Lower leg skin (tissue), 3 donors: ENCODE data around the gene NOS3.

Experiments used
- POLR2A ChIP-seq, 2 donors: fragments of 450-650 bp; IDR thresholded peaks; one replicate each; pipeline ENCODE4 v1.6.1; 2016 to 2017; ENCODE audit warnings: antibody characterized with exemption in 2 of 2, mild to moderate bottlenecking in 1 of 2, moderate library complexity in 1 of 2
- TF ChIP-seq, protein P1 (sequence below), 3 donors: fragments of 450-650 bp; IDR thresholded peaks; one replicate each; pipeline ENCODE4 v1.5.1; 2016; ENCODE audit warnings: antibody characterized with exemption in 3 of 3, mild to moderate bottlenecking in 3 of 3, moderate library complexity in 2 of 3

DNA sequence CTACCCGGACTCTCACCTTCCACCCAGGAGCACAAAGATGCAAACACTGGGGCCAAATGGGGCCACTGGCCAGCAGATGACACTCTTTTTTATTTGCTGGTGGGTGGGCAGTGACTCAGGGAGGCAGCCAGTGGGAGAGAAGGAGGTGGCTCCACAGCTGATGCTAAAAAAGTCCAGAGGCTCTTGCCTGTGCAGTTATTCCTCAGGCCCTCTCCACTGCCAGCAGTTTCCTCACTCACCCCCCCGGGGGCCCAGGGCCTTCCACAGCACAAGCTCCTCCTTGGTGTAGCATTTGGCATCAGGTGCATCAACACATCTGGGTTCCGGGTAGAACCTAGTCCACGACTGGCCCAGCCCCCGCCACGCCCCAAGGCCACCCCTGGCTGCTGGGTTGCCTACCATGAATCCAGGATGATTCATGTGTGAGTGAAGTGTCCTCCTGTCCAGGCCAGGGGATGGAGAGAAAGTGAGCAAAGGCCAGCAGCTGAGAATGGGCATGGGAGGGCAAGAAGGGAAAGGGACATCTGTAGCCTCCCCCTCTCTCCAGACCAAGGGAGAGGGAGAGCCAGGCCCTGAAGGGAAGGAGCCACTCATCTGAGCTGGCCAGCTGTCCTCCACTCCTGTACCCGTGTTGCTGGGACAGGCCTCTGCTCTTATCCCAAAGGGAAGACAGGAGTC is 11.0 kb upstream of the NOS3 start:
- TF ChIP-seq, protein P1, sequence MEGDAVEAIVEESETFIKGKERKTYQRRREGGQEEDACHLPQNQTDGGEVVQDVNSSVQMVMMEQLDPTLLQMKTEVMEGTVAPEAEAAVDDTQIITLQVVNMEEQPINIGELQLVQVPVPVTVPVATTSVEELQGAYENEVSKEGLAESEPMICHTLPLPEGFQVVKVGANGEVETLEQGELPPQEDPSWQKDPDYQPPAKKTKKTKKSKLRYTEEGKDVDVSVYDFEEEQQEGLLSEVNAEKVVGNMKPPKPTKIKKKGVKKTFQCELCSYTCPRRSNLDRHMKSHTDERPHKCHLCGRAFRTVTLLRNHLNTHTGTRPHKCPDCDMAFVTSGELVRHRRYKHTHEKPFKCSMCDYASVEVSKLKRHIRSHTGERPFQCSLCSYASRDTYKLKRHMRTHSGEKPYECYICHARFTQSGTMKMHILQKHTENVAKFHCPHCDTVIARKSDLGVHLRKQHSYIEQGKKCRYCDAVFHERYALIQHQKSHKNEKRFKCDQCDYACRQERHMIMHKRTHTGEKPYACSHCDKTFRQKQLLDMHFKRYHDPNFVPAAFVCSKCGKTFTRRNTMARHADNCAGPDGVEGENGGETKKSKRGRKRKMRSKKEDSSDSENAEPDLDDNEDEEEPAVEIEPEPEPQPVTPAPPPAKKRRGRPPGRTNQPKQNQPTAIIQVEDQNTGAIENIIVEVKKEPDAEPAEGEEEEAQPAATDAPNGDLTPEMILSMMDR (IDR thresholded peaks at IDR 0.05): no peak
- TF ChIP-seq POLR2A (IDR thresholded peaks at IDR 0.05): no peak
